KOPT-K1 (cell line): ENCODE data around the gene SLC16A3.

Experiments used
- H3K27ac ChIP-seq: fragments of 200-600 bp; sonication (generic); 2 replicates; pipeline ENCODE4 v1.5.1; 2016; ENCODE audit warnings: antibody characterized with exemption, mild to moderate bottlenecking, low read depth, low read length; ENCODE audit not compliant: poor library complexity, severe bottlenecking
- H3K36me3 ChIP-seq: fragments of 200-600 bp; sonication (generic); 2 replicates; pipeline ENCODE4 v1.5.1; 2017; ENCODE audit warnings: antibody characterized with exemption, mild to moderate bottlenecking, low read length, moderate library complexity; ENCODE audit not compliant: insufficient read depth
- H3K9me3 ChIP-seq: fragments of 200-600 bp; sonication (generic); 2 replicates; pipeline ENCODE4 v1.5.1; 2017; ENCODE audit warnings: antibody characterized with exemption, low read length, mild to moderate bottlenecking; ENCODE audit not compliant: insufficient read depth, poor library complexity, severe bottlenecking

Gene SLC16A3

GRCh38 chr17:82281502-82282238 is 52.8 kb downstream of the SLC16A3 start:
- H3K27ac ChIP-seq, result no peak overlapping the region
- no peaks in the 10 kb centered on the region for H3K36me3 ChIP-seq
- H3K9me3 ChIP-seq, result no peaks in the 10 kb centered on the region

GRCh38 chr17:82282239-82283207 is 53.7 kb downstream of the SLC16A3 start:
- peaks cover 8% of the 10 kb centered on the region for H3K9me3 ChIP-seq
- H3K27ac ChIP-seq, result no peak overlapping the region
- H3K36me3 ChIP-seq, result no peaks in the 10 kb centered on the region

GRCh38 chr17:82283208-82283749 is 54.4 kb downstream of the SLC16A3 start:
- no peak overlapping the region for H3K27ac ChIP-seq
- H3K9me3 ChIP-seq, result peaks cover 11% of the 10 kb centered on the region

GRCh38 chr17:82285141-82285540 is 56.3 kb downstream of the SLC16A3 start:
- no peak overlapping the region for H3K27ac ChIP-seq
- H3K9me3 ChIP-seq, result peaks cover 11% of the 10 kb centered on the region
- H3K36me3 ChIP-seq, result no peaks in the 10 kb centered on the region

More at GRCh38 chr17:82283208-82283749, 54.4 kb downstream of the SLC16A3 start:
- no peaks in the 10 kb centered on the region for H3K36me3 ChIP-seq

GRCh38 chr17:82287013-82287867 is 58.4 kb downstream of the SLC16A3 start:
- Histone ChIP-seq H3K9me3 (peaks cover 11% of the 10 kb centered on the region), H3K27ac (peak overlapping the region; percentile 43), H3K36me3 (no peaks in the 10 kb centered on the region)

- no peaks in the 10 kb centered on the region for H3K36me3 ChIP-seq
- H3K27ac ChIP-seq, result peak overlapping the region; percentile 43
- peaks cover 11% of the 10 kb centered on the region for H3K9me3 ChIP-seq
Measured at GRCh38 chr17:82287868-82288801, 59.3 kb downstream of the SLC16A3 start.
